Thyroid gland (tissue), 4 donors: Measurements from ENCODE around the gene SMURF1.

Experiments used
- POLR2A ChIP-seq, 2 donors: fragments of 450-650 bp; IDR thresholded peaks; one replicate each; pipeline ENCODE4 v1.6.1; 2017; ENCODE audit warnings: antibody characterized with exemption in 2 of 2, mild to moderate bottlenecking in 2 of 2, moderate library complexity in 1 of 2
- TF ChIP-seq, protein P1 (sequence below), 6 experiments: fragments of 200-600 bp in 3 of 6; fragments of 450-650 bp in 3 of 6; sonication (generic) in 3 of 6; IDR thresholded peaks; one replicate each; pipeline ENCODE4 v1.5.1; 2016 to 2019; ENCODE audit warnings: antibody characterized with exemption in 6 of 6, mild to moderate bottlenecking in 2 of 6, inconsistent platforms in 1 of 6, moderate library complexity in 1 of 6

GRCh38 chr7:99070361-99070760 is 73.5 kb downstream of the SMURF1 start:
- TF ChIP-seq, protein P1, sequence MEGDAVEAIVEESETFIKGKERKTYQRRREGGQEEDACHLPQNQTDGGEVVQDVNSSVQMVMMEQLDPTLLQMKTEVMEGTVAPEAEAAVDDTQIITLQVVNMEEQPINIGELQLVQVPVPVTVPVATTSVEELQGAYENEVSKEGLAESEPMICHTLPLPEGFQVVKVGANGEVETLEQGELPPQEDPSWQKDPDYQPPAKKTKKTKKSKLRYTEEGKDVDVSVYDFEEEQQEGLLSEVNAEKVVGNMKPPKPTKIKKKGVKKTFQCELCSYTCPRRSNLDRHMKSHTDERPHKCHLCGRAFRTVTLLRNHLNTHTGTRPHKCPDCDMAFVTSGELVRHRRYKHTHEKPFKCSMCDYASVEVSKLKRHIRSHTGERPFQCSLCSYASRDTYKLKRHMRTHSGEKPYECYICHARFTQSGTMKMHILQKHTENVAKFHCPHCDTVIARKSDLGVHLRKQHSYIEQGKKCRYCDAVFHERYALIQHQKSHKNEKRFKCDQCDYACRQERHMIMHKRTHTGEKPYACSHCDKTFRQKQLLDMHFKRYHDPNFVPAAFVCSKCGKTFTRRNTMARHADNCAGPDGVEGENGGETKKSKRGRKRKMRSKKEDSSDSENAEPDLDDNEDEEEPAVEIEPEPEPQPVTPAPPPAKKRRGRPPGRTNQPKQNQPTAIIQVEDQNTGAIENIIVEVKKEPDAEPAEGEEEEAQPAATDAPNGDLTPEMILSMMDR (IDR thresholded peaks at IDR 0.05) = no peak
- no peak for TF ChIP-seq POLR2A (IDR thresholded peaks at IDR 0.05)
